ENCODE data around the gene TUBB3.
"Not testable (repeated sequence)": the region's sequence is repeated elsewhere in the genome, so short reads cannot be mapped to it uniquely, and the experiment has no call there.

- not testable (repeated sequence) for TF ChIP-seq CTCF, EP300, POLR2AphosphoS5 (IDR thresholded peaks at IDR 0.05)
These were observed 44.0 kb upstream of the TUBB3 start for GRCh38 chr16:89879123-89879522.

All from gastroesophageal sphincter (tissue), 3 donors.